HG03066 (cell line): ENCODE data around the gene KCNJ14.
A peak's percentile ranks its signal among the peaks of the same experiment; 100 is the strongest.

Experiments
- ATAC-seq: cut with Tn5 transposase; IDR thresholded peaks from one replicate; pipeline ENCODE4 v1.9.1; 2021; ENCODE audit warnings: low read depth; ENCODE audit not compliant: unreplicated experiment

The KCNJ14 gene

DNA sequence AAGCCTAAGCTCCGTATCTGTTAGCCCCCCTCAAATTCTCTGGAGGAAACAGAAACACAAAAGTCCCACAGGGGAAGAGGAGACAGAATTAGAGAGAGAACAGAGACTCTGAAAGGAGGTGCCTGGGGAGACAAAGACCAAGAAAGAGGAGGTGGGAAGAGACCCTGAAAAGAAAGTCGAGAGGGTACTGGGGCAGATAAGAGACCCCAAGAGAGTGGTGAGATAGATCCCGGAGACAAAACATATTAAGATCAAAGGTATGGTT, 10.5 kb upstream of the KCNJ14 start:
- no peak for ATAC-seq

DNA sequence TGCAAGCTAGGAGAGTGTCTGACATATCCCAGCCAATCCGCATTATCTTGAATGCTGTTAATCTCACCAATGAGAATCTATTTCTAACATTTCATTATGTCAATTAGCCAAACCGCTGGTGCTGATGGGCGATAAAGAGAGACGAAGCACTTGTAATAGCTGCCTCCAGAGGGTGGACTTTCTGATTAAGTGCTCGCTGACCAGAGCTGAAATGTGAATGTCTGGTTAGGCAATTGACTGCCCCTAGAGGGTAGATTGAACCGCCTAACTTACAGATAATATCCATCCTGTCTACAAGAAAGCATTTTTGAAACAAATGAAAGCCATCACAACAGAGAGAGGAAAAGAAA, 10.1 kb upstream of the KCNJ14 start:
- peak; percentile 13 for ATAC-seq

DNA sequence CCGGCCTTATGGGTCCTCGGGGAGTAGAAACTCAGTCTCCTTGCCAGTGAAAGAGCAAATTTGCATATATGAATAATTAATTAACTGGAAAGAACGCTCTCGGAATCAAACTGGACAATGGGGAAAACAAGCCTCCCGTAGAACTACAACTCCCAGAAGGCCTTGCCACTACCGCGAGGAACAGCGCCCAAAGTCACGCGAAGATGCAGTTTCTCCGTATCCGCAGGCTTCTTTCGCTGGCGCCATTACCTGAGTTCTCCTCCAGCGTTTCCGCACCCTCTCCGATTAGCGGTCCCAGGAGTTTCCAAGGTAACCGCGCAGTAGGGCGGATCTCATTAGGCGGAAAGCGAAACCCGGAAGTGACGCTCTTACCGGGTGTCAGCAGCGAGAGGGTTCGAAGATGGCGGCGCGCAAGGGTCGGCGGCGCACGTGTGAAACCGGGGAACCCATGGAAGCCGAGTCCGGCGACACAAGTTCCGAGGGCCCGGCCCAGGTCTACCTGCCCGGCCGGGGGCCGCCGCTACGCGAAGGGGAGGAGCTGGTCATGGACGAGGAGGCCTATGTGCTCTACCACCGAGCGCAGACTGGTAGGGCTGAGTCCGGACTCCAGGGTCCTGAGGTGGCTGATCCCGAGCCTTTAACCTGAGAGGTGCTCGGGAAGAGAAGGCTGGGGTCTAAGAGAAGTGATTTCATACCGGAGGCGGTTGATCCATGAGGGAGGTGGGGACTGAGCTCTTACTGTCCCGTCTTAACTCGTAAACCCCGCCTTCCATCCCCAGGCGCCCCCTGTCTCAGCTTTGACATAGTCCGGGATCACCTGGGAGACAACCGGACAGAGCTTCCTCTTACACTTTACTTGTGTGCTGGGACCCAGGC, 9.5 kb upstream of the KCNJ14 start, which contains the start of gene GRWD1:
GRWD1 (plus strand) TSS at position 378 of the 876 bp plus-strand sequence; CDS start at position 401, 23 bp downstream.
- peak; percentile 85 for ATAC-seq

DNA sequence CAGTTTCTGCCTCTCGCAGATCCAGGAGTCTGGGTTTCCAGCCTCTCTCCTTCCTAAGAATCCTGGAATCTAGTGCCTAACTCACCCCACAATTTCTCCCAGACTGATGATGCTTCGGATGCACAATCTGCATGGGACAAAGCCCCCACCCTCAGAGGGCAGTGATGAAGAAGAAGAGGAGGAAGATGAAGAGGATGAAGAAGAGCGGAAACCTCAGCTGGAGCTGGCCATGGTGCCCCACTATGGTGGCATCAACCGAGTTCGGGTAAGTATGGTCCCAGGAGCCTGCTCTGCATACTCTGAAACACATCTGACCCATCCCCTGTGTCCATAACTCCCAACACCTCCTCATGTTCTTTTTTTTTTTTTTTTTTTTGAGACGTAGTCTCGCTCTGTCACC, 8.8 kb upstream of the KCNJ14 start:
- no peak for ATAC-seq

DNA sequence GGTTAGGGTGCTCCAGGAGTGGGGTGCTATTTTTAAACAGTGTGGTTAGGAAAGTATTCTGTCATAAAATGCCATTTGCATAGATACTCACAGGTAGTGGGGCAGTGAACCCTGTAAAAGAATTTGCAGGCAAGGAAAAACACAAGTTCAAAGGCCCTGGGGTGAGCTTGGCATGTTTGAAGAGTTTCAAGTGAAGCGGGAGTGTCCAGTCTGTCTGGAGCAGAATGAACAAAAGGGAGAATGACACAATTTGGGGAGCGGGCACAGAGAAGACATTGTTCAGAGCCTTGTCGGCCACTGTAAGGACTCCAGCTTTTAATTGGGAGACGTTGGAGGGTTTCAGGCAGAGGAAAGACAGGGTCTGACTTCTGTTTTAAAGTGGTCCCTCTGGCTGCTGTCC, 6.8 kb upstream of the KCNJ14 start:
- no peak for ATAC-seq

DNA sequence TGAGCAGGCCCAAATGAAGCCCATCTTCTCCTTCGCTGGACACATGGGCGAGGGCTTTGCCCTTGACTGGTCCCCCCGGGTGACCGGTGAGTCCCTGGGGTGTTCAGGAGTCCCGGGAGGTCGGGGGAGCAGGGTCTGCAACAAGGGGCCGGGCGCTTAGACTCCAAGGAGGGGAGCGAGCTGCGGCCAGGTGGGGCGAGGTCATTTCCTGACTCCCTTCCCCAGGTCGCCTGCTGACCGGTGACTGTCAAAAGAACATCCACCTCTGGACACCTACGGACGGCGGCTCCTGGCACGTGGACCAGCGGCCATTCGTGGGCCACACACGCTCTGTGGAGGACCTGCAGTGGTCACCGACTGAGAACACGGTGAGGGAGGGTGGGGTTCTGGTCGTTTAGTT, 4.9 kb upstream of the KCNJ14 start:
- no peak for ATAC-seq

DNA sequence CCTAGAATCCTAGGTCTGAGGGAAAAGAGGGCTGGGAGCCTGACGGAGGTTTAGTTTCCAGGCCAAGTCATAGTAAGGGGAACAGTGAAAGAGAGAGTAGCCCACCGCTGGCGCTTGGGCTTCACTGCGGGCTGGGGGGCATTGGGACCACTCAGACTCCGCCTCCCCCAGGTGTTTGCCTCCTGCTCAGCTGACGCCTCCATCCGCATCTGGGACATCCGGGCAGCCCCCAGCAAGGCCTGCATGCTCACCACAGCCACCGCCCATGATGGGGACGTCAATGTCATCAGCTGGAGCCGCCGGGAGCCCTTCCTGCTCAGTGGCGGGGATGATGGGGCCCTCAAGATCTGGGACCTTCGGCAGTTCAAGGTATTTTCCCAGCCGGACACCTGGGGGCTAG, 4.5 kb upstream of the KCNJ14 start:
- ATAC-seq, result no peak

DNA sequence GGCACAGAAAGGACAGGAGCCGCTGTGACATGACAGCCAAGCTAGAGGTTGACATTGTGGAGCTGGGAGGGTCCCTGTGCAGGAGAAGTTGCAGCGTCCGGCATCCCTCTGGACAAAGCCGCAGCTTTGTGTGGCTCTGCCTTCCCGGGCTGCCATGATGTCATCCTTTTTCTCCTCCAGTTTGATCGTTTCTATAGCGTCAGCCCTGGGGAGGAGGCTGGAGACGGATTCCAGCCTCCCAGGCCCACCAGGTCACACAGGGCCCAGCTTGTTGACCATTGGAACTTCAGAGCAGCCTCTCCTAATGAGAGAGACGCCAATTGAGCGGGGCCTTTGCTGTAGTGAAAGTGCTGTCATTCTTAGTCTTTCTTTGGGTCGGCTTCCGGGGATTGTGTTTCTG, 3.8 kb upstream of the KCNJ14 start:
- ATAC-seq, result no peak

DNA sequence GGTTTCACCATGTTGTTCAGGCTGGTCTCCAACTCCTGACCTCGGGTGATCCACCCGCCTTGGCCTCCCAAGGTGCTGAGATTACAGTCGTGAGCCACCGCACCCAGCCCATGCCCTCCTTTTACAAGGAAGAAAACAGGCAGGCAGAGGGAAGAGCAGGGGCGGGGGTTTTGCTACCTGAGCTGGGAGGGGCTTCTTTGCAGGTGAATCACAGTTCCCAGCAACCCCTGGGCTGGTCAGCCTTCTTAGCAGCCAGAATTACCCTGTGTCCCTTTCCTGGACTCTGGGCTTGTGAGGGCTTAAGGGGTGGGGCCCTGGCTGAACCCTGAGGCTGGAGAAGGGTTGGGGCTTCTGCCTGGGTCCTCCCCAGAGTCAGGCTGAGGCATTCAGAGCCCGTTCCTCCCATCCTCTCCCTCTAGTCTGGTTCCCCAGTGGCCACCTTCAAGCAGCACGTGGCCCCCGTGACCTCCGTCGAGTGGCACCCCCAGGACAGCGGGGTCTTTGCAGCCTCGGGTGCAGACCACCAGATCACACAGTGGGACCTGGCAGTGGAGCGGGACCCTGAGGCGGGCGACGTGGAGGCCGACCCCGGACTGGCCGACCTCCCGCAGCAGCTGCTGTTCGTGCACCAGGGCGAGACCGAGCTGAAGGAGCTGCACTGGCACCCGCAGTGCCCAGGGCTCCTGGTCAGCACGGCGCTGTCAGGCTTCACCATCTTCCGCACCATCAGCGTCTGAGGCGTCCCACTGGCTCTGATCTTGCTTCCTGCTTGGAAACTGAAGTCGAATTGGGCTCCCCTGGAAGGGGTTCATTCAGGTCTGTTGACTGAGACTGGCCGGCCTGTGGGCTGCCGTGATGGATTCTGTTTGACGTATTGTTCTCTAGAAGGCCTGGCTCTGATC, 2.8 kb upstream of the KCNJ14 start:
- no peak for ATAC-seq

DNA sequence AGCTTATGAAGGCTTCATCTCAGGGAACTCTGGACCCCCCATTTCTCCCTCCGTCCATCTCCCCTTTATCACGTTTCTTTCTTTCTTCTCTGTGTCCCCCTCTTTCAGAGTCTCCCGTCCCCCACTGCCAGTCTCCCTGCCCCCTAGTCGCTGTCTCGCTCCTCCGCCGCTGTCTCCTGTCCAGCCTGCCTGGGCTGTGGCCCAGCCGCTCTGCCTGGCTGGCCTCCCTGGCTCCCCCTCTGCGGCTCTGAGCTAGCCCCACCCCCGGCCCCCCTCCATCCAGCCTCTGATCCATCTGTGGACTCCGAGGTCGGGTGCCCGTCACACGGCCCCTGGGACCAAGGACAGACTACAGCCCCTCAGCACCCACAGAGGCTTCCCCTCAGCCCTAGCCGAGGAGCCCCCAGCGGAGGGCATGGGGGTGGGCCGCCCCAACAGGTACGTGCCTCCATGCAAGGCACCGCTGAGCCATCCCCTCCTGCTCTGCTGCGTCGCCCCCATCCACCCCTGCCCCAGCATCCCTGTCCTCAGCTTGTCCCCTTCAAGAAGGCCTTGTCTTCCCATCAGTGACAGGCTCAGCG, 1.1 kb upstream of the KCNJ14 start:
- no peak for ATAC-seq

DNA sequence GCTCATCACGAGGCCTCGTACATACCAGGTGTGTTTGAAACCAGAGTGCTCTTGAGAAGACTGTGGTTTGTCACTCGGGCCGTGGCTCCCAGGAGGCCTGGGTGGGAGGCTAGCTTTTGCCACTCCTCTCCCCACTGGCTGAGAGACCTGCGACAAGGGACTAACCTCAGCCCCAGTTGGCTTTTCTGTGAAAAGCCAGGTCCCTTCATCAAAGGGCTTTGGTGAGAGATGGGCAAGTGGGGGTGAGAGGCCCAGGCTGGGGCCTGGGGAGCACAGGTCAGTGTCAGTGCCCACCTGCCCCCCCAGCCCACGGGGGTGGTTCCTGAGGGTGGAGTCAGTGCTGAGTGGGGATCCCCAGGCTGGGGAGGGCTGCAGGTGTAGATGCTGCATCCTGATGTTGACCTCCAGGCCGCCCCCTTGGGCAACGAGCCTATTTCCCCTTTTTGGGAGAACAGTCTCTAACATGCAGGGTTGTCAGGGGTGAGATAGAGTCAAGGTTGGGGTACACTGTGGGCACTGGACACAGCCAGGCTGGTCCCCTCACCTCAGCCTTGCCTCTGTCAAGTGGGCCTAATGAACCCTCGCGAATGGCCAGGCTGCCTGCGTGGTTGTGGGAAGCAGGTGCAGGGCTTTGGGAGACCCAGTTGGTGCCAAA, 661 bp downstream of the KCNJ14 start:
- no peak for ATAC-seq

DNA sequence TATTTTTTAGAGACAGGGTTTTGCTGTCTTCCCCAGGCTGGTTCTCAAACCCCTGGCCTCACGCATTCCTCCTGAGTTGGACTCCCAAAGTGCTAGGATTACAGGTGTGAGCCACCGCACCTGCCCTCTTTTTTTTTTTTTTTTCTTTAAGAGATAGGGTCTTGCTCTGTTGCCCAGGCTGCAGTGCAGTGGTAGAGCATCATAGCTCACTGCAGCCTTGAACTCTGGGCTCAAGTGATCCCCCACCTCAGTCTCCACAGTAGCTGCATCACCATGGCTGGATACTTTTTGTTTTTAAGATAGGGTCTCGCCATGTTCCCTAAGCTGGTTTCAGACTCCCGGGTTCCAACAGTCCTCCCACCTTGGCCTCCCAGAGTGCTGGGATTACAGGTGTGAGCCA, 1.5 kb downstream of the KCNJ14 start:
- no peak for ATAC-seq

DNA sequence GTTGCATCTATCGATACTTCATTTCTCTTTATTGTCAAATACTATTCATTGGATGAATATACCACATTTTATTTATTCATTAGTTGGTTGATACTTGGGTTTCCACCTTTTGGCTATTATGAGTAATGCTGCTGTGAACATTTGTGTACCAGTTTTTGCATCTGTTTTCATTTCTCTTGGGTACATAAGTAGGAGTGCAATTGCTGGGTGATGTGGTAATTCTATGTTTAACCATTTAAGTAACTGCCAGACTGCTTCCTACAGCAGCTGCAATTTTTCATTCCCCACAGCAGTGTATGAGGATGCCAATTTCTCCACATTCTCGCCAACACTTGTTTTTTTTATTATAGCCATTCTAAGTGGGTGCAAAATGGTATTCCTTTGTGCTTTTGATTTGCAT, 2.6 kb downstream of the KCNJ14 start:
- no peak for ATAC-seq

DNA sequence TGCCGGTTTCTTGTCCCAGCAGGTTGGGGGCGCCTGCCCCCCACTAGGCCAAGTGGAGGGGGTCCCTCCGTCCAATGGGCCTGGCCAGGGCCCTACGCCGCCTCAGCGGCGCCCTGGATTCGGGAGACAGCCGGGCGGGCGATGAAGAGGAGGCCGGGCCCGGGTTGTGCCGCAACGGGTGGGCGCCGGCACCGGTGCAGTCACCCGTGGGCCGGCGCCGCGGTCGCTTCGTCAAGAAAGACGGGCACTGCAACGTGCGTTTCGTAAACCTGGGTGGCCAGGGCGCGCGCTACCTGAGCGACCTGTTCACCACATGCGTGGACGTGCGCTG, 6.2 kb downstream of the KCNJ14 start:
- ATAC-seq, result no peak

DNA sequence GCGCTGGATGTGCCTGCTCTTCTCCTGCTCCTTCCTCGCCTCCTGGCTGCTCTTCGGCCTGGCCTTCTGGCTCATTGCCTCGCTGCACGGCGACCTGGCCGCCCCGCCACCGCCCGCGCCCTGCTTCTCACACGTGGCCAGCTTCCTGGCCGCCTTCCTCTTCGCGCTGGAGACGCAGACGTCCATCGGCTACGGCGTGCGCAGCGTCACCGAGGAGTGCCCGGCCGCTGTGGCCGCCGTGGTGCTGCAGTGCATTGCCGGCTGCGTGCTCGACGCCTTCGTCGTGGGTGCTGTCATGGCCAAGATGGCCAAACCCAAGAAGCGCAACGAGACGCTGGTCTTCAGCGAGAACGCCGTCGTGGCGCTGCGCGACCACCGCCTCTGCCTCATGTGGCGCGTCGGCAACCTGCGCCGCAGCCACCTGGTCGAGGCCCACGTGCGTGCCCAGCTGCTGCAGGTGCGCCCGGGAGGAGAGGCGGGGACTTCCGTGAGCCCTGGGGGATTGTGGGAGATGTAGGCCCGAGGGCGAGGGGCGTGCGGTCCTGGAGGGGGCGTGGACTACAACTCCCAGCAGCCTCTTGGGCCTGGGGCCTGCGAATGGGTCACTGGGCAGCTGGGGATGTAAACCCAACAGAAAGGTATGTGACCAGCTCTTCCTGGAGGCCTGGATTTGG, 6.7 kb downstream of the KCNJ14 start:
- ATAC-seq, result no peak

DNA sequence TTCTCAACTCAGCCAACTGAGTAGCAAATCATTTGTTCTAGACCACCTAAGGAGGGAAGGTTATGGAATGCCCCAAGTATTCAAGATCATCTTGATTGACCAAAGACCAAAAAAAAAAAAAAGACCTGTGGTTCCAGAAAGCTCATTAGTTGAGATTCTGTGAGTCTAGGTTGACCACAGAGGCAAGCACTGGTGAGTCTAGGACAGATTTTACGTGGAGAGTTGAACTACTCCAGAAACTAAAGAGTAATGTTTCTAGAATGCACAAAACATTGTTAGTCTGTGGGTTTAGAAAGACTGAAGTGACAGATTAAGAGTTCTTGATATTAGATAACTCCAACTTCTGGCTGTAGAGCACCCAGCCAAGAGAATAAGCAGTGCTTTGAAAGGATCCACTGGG, 9.8 kb downstream of the KCNJ14 start:
- no peak for ATAC-seq

DNA sequence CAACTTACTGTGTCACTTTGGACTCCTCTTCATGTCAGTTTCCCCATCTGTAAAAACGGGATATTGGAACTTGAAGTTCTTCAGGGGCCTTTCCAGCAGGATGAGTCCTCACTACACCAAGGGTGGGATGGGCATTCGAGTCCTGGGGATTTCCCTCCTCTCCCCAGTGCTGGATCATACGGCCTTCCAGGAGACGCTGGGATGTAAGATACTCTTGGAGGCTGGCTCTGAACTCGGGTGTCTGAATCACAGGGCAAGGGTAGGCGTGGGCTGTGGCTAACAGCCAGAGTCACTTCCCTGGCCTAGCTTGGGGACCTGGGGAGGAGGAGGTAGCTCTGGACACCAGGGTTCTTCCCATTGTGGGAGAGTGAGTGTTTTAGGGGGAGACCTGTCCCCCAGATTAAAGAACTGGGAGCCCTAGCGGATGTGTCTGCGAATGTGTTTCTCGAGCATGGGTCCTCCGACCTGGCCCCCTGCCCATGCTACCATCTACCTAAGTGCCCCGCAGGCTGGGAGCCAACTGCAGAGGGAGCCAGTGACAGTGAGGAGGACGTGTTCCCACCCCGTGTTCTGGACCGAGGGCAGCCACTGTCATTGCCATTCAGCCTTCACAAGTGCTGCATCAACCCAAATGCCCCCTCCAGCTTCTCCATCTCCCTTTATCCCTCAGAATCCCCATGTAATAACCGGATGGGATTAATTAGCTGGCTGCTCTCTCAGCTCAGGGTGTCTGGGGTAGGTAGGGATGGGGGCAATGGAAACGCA, 11.4 kb downstream of the KCNJ14 start:
- no peak for ATAC-seq

DNA sequence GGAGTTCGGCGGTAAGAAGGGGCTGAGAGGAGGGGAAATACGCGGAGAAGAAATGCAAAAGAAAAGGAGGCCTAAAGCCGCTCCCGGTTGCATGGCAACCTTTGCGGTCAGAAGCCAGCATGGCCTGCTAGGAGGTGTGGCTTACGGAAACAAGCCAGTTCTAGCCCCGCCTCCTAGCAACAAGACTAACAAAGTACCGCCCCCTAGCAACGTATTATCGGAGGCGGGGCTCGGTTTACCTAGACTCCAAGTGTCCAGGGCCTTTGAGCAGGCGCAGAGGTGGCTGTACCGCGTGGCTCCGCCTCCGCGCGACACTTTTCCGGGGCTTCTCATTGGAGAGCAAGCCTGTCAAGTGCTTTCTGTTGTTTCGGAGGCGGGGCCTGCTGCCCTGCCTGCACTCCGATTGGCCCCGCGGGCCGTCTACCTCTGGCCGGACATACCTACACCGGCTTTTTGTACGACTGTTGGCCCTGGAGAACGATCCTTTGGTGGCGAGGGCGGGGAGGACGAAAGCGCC, 13.5 kb downstream of the KCNJ14 start:
- peak; percentile 90 for ATAC-seq

DNA sequence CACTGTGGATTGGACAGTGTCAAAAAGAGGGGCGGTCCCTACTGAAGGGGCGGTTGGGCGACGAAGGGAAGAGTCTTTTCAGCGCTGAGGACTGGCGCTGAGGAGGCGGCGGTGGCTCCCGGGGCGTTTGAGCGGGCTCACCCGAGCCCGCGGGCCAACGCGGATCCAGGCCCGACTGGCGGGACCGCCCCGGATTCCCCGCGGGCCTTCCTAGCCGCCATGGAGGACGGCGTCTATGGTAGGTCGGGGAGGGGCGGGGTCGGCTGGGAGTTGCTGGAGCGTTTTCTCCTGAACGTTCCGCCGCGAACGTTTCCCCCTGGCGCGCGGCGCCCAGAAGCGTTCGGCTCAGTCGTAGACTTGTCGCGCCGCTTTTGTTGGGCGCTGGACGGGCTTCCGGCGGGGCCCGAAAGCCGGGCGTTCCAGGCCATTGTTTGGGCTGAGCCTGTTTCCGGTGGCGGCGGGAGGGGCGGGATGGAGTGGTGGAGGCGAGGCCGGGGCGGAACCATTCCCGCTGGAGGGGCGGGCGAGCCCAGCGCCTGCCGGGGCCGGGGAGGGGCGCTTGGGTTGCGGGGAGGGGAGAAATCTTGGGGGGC, 14.0 kb downstream of the KCNJ14 start, which contains the start of gene CYTH2:
CYTH2 (plus strand) TSS at position 81 of the 593 bp plus-strand sequence; CDS start at position 220, 139 bp downstream.
- peak; percentile 20 for ATAC-seq
